HCT116 (cell line): ENCODE results near the gene DUOXA2.

Experiments
- CEBPB ChIP-seq: IDR thresholded peaks from 2 replicates; pipeline ENCODE4 v1.6.1; 2012; ENCODE audit warnings: low read depth
- ELF1 ChIP-seq: IDR thresholded peaks from 2 replicates; pipeline ENCODE4 v1.6.1; 2012; ENCODE audit warnings: low read depth, borderline replicate concordance
- EZH2 ChIP-seq: fragments of 200-600 bp; sonication (generic); IDR thresholded peaks from 2 replicates; pipeline ENCODE4 v1.6.1; 2017; ENCODE audit warnings: antibody characterized with exemption, mixed run types
- EZH2phosphoT487 ChIP-seq: fragments of 200-600 bp; IDR thresholded peaks from 2 replicates; pipeline ENCODE4 v1.6.1; 2018; ENCODE audit warnings: antibody characterized with exemption, borderline replicate concordance
- JUND ChIP-seq: IDR thresholded peaks from 2 replicates; pipeline ENCODE4 v1.6.1; 2012
- POLR2A ChIP-seq: IDR thresholded peaks from 2 replicates; pipeline ENCODE4 v1.7.0; 2011; ENCODE audit warnings: borderline replicate concordance; ENCODE audit not compliant: insufficient read depth, insufficient read length; ENCODE audit errors: extremely low read depth
- POLR2AphosphoS5 ChIP-seq: IDR thresholded peaks from 2 replicates; pipeline ENCODE4 v1.6.1; 2011; ENCODE audit warnings: mild to moderate bottlenecking, low read depth, low read length, moderate library complexity
- RAD21 ChIP-seq: IDR thresholded peaks from 2 replicates; pipeline ENCODE4 v1.6.1; 2012; ENCODE audit warnings: low read depth, mild to moderate bottlenecking
- SIN3A ChIP-seq: IDR thresholded peaks from 2 replicates; pipeline ENCODE4 v1.6.1; 2012; ENCODE audit warnings: low read depth
- SP1 ChIP-seq: IDR thresholded peaks from 2 replicates; pipeline ENCODE4 v1.6.1; 2012; ENCODE audit warnings: low read depth
- TF ChIP-seq, protein P1 (sequence below), 3 experiments: fragments of 200-600 bp in 1 of 3; sonication (generic) in 1 of 3; IDR thresholded peaks in 2 of 3; conservative IDR thresholded peaks in 1 of 3; 2 replicates each; pipeline ENCODE4 v1.5.1; 2012 to 2017; ENCODE audit warnings: low read depth in 2 of 3, low read length in 2 of 3, antibody characterized with exemption in 1 of 3, borderline replicate concordance in 1 of 3, control low read depth in 1 of 3, mild to moderate bottlenecking in 1 of 3, mixed read lengths in 1 of 3, mixed run types in 1 of 3, moderate library complexity in 1 of 3; ENCODE audit not compliant: insufficient read depth in 1 of 3
- TF ChIP-seq, protein P2 (sequence below): IDR thresholded peaks from 2 replicates; pipeline ENCODE4 v1.6.1; 2012; ENCODE audit warnings: low read depth
- TF ChIP-seq, protein P3 (sequence below): IDR thresholded peaks from 2 replicates; pipeline ENCODE4 v1.6.1; 2012

DNA sequence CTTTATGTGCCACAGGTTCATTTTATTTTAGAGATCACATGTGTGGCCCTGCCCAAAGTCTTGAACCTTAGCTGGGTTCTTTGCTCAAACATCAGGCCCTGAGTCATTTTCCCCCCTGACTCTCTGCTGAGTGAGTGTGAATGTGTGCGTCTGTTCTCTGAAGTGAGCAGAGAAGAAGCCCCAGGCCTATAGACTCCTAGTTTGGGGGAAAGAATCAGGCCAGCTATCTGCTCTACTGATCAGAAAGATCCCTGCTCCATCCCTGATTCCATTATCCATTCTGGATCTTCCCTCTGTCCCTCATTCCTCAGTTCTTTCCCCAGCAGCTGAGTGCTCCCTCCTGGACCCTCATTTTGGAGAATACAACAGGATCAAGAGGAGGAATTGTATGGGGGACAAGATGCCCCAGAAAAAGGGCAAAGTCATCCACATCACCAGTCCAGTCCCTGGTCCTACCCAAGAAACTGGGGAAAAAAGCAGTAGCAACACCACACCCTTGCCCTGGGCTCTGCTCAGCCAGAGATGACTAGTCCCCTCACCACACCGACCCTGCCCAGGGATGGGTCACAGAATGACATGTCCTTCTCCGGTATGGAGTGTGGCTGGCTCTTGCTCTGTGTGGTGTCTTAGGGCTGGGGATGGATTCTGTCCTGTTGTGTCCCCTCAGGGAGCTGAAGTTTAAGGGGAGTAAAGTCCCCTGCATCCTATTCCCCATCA lies 18.9 kb downstream of the DUOXA2 start:
- TF ChIP-seq, protein P1, sequence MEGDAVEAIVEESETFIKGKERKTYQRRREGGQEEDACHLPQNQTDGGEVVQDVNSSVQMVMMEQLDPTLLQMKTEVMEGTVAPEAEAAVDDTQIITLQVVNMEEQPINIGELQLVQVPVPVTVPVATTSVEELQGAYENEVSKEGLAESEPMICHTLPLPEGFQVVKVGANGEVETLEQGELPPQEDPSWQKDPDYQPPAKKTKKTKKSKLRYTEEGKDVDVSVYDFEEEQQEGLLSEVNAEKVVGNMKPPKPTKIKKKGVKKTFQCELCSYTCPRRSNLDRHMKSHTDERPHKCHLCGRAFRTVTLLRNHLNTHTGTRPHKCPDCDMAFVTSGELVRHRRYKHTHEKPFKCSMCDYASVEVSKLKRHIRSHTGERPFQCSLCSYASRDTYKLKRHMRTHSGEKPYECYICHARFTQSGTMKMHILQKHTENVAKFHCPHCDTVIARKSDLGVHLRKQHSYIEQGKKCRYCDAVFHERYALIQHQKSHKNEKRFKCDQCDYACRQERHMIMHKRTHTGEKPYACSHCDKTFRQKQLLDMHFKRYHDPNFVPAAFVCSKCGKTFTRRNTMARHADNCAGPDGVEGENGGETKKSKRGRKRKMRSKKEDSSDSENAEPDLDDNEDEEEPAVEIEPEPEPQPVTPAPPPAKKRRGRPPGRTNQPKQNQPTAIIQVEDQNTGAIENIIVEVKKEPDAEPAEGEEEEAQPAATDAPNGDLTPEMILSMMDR (IDR thresholded peaks at IDR 0.05 in 2 of 3, conservative IDR thresholded peaks at IDR 0.05 in 1 of 3; ENCODE audit: borderline replicate concordance in 1 of 3, insufficient read depth in 1 of 3, low read depth in 2 of 3, low read length in 2 of 3) = no peak
- TF ChIP-seq POLR2AphosphoS5 = no peak
- TF ChIP-seq EZH2 = no peak
- TF ChIP-seq POLR2A = no peak
- TF ChIP-seq SP1 = no peak
- TF ChIP-seq RAD21 = no peak
- TF ChIP-seq EZH2phosphoT487 = no peak
- no peak for TF ChIP-seq ELF1
- TF ChIP-seq, protein P2, sequence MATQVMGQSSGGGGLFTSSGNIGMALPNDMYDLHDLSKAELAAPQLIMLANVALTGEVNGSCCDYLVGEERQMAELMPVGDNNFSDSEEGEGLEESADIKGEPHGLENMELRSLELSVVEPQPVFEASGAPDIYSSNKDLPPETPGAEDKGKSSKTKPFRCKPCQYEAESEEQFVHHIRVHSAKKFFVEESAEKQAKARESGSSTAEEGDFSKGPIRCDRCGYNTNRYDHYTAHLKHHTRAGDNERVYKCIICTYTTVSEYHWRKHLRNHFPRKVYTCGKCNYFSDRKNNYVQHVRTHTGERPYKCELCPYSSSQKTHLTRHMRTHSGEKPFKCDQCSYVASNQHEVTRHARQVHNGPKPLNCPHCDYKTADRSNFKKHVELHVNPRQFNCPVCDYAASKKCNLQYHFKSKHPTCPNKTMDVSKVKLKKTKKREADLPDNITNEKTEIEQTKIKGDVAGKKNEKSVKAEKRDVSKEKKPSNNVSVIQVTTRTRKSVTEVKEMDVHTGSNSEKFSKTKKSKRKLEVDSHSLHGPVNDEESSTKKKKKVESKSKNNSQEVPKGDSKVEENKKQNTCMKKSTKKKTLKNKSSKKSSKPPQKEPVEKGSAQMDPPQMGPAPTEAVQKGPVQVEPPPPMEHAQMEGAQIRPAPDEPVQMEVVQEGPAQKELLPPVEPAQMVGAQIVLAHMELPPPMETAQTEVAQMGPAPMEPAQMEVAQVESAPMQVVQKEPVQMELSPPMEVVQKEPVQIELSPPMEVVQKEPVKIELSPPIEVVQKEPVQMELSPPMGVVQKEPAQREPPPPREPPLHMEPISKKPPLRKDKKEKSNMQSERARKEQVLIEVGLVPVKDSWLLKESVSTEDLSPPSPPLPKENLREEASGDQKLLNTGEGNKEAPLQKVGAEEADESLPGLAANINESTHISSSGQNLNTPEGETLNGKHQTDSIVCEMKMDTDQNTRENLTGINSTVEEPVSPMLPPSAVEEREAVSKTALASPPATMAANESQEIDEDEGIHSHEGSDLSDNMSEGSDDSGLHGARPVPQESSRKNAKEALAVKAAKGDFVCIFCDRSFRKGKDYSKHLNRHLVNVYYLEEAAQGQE = no peak
- no peak for TF ChIP-seq JUND
- no peak for TF ChIP-seq SIN3A
- TF ChIP-seq, protein P3, sequence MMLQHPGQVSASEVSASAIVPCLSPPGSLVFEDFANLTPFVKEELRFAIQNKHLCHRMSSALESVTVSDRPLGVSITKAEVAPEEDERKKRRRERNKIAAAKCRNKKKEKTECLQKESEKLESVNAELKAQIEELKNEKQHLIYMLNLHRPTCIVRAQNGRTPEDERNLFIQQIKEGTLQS = no peak
- no peak for TF ChIP-seq CEBPB
